ENCODE data around the gene TMTC2.

Gene TMTC2

GRCh38 chr12:83082690-83083276, 396.1 kb downstream of the TMTC2 start:
- TF ChIP-seq CEBPB (IDR thresholded peaks at IDR 0.05), result no peak
- TF ChIP-seq EGR1 (IDR thresholded peaks at IDR 0.05), result no peak
- no peak for TF ChIP-seq YY1 (IDR thresholded peaks at IDR 0.05; ENCODE audit: low read depth)
- no peak for TF ChIP-seq TAF1 (IDR thresholded peaks at IDR 0.05; ENCODE audit: low read depth)
- TF ChIP-seq, protein P1, sequence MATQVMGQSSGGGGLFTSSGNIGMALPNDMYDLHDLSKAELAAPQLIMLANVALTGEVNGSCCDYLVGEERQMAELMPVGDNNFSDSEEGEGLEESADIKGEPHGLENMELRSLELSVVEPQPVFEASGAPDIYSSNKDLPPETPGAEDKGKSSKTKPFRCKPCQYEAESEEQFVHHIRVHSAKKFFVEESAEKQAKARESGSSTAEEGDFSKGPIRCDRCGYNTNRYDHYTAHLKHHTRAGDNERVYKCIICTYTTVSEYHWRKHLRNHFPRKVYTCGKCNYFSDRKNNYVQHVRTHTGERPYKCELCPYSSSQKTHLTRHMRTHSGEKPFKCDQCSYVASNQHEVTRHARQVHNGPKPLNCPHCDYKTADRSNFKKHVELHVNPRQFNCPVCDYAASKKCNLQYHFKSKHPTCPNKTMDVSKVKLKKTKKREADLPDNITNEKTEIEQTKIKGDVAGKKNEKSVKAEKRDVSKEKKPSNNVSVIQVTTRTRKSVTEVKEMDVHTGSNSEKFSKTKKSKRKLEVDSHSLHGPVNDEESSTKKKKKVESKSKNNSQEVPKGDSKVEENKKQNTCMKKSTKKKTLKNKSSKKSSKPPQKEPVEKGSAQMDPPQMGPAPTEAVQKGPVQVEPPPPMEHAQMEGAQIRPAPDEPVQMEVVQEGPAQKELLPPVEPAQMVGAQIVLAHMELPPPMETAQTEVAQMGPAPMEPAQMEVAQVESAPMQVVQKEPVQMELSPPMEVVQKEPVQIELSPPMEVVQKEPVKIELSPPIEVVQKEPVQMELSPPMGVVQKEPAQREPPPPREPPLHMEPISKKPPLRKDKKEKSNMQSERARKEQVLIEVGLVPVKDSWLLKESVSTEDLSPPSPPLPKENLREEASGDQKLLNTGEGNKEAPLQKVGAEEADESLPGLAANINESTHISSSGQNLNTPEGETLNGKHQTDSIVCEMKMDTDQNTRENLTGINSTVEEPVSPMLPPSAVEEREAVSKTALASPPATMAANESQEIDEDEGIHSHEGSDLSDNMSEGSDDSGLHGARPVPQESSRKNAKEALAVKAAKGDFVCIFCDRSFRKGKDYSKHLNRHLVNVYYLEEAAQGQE (IDR thresholded peaks at IDR 0.05; ENCODE audit: low read depth), result no peak
- TF ChIP-seq CREB1 (IDR thresholded peaks at IDR 0.05; ENCODE audit: low read depth), result no peak
- TF ChIP-seq, protein P2, sequence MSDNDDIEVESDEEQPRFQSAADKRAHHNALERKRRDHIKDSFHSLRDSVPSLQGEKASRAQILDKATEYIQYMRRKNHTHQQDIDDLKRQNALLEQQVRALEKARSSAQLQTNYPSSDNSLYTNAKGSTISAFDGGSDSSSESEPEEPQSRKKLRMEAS (IDR thresholded peaks at IDR 0.05), result no peak
- TF ChIP-seq TCF12 (IDR thresholded peaks at IDR 0.05; ENCODE audit: low read depth), result no peak
- no peak for TF ChIP-seq ZBTB7A (IDR thresholded peaks at IDR 0.05; ENCODE audit: low read depth)
- TF ChIP-seq FOXM1 (IDR thresholded peaks at IDR 0.05; ENCODE audit: borderline replicate concordance, low read depth), result no peak
- no peak for TF ChIP-seq TEAD4 (IDR thresholded peaks at IDR 0.05)

DNA sequence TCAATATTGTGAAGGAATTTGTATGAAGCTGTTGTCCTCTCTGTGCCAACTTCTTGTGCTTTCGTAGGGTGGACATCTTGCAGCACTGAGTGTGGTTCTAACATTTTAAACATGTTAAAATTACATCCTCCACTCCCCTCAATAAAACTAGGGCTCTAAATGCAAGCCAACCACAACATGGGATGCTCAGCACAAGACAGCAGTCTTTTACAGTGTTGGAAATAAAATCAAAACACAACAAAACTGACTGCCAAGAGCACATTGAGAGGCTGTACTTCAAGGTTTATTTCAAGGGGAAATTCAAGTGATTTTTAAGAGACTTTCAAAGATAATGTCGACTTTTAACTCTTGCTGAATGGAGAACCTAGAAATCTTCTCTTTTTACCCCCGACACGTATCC, 396.9 kb downstream of the TMTC2 start:
- TF ChIP-seq TEAD4 (IDR thresholded peaks at IDR 0.05) (no peak), YY1 (IDR thresholded peaks at IDR 0.05; ENCODE audit: low read depth) (no peak), ZBTB7A (IDR thresholded peaks at IDR 0.05; ENCODE audit: low read depth) (no peak), RAD21 (IDR thresholded peaks at IDR 0.05; ENCODE audit: low read depth) (no peak), FOXM1 (IDR thresholded peaks at IDR 0.05; ENCODE audit: borderline replicate concordance, low read depth) (no peak)

GRCh38 chr12:83084516-83085234, 398.0 kb downstream of the TMTC2 start:
- TF ChIP-seq CREB1 (IDR thresholded peaks at IDR 0.05; ENCODE audit: low read depth) (no peak), EGR1 (IDR thresholded peaks at IDR 0.05) (no peak), TEAD4 (IDR thresholded peaks at IDR 0.05) (no peak), NFIC (IDR thresholded peaks at IDR 0.05) (no peak), RAD21 (IDR thresholded peaks at IDR 0.05; ENCODE audit: low read depth) (no peak), CEBPB (IDR thresholded peaks at IDR 0.05) (no peak), YY1 (IDR thresholded peaks at IDR 0.05; ENCODE audit: low read depth) (no peak), TCF12 (IDR thresholded peaks at IDR 0.05; ENCODE audit: low read depth) (no peak), ZBTB7A (IDR thresholded peaks at IDR 0.05; ENCODE audit: low read depth) (no peak)
- TF ChIP-seq, protein P1 (IDR thresholded peaks at IDR 0.05; ENCODE audit: low read depth), result no peak

DNA sequence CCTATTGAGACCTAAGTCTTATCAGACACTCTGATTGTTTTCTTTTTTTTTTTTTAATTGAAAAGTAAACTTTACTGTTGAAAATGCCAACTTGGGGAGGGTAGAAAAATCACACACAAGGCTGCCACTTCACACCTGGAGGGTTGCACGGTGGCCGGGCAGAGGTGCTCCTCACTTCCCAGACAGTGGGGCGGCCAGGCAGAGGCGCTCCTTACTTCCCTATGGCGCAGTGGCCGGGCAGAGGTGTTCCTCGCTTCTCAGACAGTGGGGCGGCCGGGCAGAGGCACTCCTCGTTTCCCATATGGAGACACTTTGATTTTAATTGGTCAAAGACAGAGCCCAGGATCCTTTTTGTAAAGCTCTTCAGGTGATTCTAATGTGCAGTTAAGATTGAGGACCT, 399.3 kb downstream of the TMTC2 start:
- TF ChIP-seq YY1 (IDR thresholded peaks at IDR 0.05; ENCODE audit: low read depth) (no peak), EP300 (IDR thresholded peaks at IDR 0.05; ENCODE audit: borderline replicate concordance) (no peak), ZBTB7A (IDR thresholded peaks at IDR 0.05; ENCODE audit: low read depth) (no peak), FOXM1 (IDR thresholded peaks at IDR 0.05; ENCODE audit: borderline replicate concordance, low read depth) (no peak), TEAD4 (IDR thresholded peaks at IDR 0.05) (no peak), NFIC (IDR thresholded peaks at IDR 0.05) (no peak), EGR1 (IDR thresholded peaks at IDR 0.05) (no peak), CREB1 (IDR thresholded peaks at IDR 0.05; ENCODE audit: low read depth) (no peak)
- TF ChIP-seq, protein P2 (IDR thresholded peaks at IDR 0.05), result no peak
- TF ChIP-seq, protein P1 (IDR thresholded peaks at IDR 0.05; ENCODE audit: low read depth), result no peak

GRCh38 chr12:83089575-83089974, 402.9 kb downstream of the TMTC2 start:
- no peak for TF ChIP-seq TCF12 (IDR thresholded peaks at IDR 0.05; ENCODE audit: low read depth)
- TF ChIP-seq NFIC (IDR thresholded peaks at IDR 0.05), result no peak
- no peak for TF ChIP-seq EGR1 (IDR thresholded peaks at IDR 0.05)
- TF ChIP-seq ZBTB7A (IDR thresholded peaks at IDR 0.05; ENCODE audit: low read depth), result no peak
- TF ChIP-seq FOXM1 (IDR thresholded peaks at IDR 0.05; ENCODE audit: borderline replicate concordance, low read depth), result no peak
- no peak for TF ChIP-seq CEBPB (IDR thresholded peaks at IDR 0.05)
- no peak for TF ChIP-seq EP300 (IDR thresholded peaks at IDR 0.05; ENCODE audit: borderline replicate concordance)
- TF ChIP-seq, protein P2 (IDR thresholded peaks at IDR 0.05), result no peak
- TF ChIP-seq, protein P3, sequence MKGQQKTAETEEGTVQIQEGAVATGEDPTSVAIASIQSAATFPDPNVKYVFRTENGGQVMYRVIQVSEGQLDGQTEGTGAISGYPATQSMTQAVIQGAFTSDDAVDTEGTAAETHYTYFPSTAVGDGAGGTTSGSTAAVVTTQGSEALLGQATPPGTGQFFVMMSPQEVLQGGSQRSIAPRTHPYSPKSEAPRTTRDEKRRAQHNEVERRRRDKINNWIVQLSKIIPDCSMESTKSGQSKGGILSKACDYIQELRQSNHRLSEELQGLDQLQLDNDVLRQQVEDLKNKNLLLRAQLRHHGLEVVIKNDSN (IDR thresholded peaks at IDR 0.05), result no peak
